HG03442 (cell line): ENCODE measurements around the gene COL1A1.

Source experiments
- ATAC-seq: cut with Tn5 transposase; IDR thresholded peaks from one replicate; pipeline ENCODE4 v1.9.1; 2021; ENCODE audit warnings: mild to moderate bottlenecking, moderate library complexity; ENCODE audit not compliant: unreplicated experiment

COL1A1 gene

DNA sequence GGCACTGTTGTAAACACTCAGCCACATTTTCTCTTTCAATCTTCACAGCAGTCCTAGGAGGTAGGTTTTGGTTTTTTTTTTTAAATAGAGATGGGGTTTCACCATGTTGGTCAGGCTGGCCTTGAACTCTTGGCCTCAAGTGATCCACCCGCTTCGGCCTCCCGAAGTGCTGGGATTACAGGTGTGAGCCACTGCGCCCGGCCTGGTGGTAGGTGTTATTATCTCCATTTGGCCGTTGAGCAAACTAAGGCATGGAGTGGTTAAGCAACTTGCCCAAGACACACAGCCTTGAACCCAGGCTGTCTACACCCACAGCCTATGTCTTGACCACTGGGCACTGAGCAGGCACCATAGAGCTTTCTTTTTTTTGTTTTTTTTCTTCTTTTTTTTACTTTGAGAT is 27.0 kb downstream of the COL1A1 start:
- ATAC-seq, result no peak

DNA sequence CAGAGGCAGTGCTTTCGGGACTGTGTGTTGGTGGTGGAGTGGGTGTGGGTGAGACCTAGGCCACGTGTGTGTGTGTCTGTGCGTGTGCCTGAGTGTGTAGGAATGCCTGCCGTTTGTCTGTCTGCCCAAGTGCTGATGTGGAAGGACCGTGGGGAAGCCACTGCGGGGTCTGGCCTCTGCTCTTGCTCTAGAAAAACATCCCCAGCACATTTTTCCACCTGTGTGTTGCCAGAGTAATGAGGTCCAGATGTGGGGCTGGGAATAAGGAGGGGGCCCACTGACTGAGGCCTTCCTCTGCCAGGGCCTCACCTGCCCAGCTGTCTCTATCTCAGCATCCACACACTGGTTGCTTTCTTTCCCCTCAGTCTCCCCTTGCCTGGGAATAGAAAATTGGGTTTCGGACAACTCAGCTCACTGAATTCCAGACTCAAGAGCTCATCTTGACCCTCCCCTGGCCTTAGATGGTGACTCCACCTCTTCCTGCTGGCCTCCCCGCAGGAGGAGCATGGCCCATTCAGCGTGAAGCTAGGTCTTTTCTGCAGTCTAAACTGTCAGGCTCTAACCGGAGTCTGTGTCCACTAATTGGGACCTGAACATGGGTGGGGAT is 28.0 kb downstream of the COL1A1 start:
- ATAC-seq, result no peak

DNA sequence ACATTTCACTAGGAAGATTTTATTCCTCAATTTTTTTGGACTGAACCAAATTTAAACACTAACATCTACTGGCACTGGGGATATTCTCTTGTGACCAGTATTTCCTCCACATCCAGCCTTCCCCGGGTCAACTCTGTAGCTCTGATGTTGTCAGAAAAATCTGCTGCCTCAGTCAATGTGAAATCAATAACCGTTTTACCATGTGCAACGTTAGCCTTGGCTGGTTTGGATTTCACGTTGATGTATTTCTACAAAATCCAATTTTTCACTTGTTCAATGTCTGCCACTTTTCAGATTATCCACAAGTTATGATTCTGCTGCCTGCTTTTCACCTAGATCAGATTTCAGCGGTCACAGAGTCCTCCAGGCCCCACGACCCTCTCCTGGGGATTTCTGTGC is 28.5 kb downstream of the COL1A1 start:
- ATAC-seq, result no peak

DNA sequence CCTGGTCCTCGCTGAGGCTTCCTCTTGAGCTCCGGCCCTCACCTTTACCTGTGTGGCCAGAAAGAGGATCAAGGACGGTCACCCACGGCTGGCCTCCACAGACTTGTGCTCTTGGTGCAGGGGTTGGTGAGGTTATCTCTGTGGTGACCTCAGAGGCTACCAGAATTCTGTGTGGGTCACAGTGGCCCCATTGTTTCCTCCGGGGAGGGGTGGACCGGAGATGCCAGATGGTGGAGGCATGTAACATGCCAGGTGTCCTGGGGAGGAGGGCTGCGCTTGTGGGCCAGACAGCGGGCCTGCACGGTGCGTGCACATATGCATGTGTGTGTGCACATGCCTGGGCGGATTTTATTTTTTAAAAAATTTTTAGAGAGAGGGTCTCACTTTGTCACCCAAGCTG is 29.3 kb downstream of the COL1A1 start:
- ATAC-seq, result no peak

DNA sequence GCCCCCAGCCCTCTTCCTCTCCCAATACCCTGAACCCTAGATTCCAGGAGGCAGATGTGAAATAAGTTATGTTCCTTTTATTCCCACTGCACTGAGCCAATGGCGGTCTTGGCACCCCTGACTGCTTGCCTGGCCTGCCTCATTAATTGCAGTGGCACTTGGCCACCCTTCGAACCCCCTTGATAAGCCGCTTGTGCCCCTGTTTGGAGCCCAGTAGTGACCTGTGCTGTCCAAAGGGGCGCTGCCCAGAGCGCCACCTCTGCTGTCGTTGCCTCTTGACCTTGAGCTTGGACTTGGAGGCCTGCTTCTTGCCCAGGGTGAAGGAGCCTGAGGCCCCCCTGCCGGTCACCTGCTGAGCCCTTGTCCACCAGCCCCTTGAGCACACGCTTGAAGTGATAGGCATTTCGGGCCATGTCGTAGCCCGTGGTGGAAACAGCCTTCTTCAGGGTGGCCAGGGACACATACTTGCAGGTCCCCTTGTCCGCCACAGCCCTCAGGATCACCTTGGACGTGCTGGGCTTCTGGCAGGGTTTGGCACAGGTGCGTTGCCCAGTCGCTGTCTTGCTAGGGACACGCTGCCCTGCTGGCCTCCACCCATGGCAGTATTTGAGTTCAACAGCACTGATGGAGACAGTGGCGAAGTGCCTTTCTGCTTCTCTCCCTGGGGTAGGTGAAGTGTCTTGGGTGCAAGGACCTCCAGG is 29.9 kb downstream of the COL1A1 start:
- no peak for ATAC-seq

DNA sequence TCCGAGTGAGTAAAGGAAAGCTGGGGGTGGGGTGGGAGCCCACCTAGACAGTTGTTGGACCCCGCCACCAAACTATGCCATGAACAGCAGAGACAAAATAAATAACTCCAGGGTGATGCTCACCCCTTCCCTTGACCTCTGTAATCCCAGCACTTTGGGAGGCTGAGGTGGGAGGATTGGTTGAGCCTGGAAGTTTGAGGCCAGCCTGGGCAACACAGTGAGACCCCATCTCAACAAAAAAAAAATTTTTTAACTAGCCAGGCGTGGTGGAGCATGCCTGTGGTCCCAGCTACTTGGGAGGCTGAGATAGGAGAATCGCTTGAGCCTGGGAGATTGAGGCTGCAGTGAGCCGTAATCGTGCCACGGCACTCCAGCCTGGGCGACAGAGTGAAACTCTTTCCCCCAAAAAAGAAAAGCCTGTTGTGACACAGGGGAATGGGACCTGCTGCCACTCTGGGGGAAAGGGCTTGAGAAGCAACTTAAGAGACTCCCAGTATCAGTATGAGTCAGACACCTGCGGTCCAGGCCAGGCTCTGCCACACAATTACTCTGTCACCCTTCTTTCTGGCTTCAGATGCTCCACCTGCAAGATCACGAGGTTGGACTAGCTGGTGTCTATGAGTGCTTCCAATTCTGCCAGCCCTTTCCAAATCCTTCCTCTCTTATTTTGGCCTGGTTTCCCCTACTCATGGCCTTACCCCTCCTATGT is 30.6 kb downstream of the COL1A1 start:
- no peak for ATAC-seq

DNA sequence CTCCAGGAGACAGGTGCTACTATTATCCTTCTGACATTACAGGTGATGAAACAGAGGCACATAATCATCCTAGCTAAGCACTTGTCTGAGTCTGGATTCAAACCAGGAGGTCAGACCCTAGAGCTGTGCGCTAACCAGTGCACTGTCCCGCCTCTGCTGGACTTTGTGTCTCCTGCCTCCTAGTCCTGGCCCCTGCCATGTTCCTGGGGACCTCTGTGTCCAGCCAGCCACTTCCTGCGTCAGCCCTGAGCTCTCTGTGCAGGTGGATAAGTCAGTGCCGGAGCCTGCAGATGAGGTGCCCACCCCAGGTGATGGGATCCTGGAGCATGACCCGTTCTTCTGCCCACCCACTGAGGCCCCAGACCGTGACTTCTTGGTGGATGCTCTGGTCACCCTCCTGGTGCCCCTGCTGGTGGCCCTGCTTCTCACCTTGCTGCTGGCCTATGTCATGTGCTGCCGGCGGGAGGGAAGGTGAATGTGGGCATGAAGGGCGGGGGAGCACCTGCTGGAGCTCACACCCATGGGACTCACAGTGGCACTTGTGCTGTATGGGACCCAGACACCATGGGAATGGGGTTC is 31.5 kb downstream of the COL1A1 start:
- no peak for ATAC-seq

DNA sequence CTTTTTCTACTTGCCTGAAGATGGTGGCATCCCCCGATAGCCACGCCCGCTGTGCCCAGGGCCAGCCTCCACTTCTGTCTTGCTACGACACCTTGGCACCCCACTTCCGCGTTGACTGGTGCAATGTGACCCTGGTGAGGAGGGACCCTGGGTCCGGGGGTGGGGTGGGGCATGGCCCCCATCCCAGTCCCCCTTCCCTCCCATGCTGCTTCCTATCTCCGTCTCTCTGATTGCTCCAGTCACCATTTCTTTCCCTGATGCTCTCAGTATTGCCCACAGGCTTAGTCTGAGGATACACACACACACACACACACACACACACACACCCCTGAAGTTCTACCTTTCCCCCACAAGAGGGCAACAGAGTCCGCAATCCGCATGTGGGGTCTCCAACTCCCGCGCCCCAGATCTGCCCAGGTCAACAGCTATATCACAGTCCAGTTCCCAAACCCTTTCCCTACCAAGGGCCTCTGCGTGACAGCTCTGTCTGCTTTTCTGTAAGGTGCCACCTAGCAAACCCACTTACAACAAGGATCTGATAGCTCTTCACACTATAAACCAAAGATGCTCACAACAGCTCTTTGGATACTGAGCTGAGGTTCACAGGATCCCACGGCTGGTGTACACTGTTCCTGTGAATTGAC is 32.2 kb downstream of the COL1A1 start:
- ATAC-seq, result no peak

DNA sequence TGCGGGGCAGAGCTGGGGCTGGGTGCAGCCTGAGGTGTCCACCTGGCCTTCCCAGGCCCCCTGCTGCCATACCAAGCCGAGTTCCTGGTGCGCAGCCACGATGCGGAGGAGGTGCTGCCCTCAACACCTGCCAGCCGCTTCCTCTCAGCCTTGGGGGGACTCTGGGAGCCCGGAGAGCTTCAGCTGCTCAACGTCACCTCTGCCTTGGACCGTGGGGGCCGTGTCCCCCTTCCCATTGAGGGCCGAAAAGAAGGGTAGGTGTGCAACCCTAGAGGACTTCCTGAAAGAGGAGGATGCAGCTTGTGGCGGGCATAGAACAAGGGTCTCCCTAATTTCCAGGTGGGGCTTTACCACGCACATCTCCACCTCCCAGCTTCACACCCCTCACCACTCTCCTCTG is 33.1 kb downstream of the COL1A1 start:
- ATAC-seq, result no peak

DNA sequence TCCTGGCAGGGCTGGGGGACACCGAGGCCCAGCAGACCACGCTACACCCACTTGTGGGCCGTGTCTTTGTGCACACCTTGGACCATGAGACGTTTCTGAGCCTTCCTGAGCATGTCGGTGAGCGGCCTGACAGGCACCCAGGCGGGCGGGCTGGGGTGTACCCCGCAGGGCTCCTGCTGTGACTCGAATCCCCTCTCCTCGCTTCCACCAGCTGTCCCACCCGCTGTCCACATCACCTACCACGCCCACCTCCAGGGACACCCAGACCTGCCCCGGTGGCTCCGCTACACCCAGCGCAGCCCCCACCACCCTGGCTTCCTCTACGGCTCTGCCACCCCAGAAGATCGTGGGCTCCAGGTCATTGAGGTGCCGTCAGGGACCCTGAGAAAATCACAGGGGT is 34.1 kb downstream of the COL1A1 start:
- ATAC-seq, result no peak

DNA sequence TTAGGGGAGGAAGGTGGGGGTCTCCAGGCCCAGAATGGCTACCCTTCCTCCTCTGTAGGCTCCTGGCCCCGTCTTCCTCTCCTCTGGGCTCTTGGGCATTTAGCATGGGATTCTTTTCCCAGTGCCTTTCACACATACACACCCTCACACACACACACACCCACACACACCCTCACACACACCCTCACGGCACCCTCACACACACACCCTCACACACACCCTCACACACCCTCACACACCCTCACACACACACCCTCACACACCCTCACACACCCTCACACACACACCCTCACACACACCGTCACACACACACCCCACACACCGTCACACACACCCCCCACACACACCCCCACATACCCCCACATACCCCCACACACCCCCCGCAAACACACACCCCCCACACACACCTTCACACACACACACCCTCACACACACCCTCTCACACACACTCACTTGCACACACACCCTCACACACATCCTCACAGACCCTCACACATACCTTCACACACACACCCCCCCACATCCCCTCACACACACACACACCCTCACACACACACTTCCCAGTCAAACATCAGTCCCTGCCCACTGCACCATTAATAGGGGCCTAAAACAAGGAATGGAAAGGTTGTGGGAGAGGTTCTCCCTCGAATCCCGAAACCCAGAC is 34.8 kb downstream of the COL1A1 start:
- no peak for ATAC-seq

DNA sequence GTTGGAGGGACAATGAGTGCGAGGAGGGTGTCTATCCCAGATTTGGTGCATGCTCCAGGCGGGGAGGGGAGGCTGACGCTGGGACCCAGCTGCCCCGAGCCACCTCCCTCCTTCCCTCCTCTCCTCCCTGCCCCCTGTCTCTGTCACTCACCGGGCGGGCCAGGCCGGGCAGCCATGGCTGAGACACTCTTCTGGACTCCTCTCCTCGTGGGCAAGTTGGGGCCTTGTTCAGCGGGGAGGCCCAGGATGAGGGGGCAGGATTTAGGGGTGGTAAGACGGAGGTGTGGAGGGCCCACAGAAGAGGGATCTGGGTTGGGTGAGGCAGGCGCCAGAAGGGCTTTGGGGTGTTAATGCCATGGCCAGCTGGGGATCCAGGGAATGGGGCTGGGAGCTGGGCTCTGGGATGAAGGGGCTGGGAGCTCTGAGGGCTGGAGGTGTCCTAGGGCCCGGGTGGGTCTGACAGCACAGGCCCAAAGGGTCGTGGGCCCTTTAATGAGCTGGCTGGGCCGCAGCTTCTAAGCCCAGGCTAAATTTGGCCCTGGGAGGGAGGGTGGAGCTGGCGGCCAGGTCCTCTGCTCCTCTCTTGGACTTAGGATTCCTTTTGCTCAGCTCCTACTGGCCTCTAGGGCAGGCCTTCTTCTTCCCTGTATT is 35.4 kb downstream of the COL1A1 start, which contains the start of gene SGCA:
Gene SGCA (plus strand): TSS at position 139 of the 651 bp plus-strand sequence. CDS start 36 bp downstream, at position 175.
- ATAC-seq, result no peak

DNA sequence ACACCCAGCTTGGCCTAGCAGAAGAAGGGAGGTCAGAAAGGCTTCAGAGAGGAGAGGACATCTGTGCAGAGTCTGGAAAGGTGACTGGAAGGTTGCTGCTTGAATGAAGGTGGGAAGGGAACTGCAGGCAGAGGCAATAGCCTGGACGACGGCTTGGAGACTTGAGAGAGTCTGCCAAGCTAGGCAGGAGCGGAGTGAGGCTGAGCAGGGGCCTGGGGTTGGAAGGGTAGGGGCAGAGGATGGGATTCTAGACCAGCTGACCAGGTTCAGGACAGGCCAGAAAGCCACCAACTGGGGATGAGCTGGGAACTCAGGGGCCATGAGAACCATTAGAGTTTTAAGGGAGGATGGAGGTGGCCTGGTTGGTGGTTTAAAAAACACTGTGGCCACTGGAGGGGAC is 36.0 kb downstream of the COL1A1 start:
- no peak for ATAC-seq

DNA sequence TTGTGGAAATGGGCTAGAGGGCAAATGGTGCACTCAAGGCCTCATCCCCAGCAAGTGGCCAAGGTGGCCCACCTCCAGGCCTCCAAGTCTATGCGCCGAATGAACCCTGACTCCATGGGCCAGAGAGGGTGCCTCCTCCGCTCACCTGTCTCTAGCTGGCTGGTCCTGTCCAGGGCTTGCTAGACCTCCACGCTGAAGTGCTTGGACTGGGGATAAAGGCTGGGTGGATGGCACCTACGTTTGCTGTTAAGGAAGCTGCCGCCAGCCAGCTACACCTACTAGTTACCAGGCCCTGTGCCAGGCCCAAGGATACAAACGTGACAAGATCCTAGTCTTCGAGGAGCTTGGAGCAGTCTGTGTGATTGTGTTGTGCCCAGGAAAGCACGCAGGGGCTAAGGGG is 36.4 kb downstream of the COL1A1 start:
- no peak for ATAC-seq

DNA sequence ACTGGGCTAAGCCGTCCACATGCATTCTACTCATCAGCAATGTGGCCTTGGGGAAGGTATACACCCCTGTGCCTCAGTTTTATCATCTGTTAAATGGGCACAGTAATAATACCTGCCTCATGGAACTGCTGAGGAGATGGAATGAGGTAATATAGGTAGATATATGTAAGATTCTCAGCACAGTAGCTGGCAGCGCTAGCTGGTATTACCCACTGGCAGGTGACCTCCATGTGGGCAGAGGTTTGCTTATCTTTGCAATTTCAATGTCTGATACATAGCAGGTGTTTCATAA is 36.8 kb downstream of the COL1A1 start:
- no peak for ATAC-seq

DNA sequence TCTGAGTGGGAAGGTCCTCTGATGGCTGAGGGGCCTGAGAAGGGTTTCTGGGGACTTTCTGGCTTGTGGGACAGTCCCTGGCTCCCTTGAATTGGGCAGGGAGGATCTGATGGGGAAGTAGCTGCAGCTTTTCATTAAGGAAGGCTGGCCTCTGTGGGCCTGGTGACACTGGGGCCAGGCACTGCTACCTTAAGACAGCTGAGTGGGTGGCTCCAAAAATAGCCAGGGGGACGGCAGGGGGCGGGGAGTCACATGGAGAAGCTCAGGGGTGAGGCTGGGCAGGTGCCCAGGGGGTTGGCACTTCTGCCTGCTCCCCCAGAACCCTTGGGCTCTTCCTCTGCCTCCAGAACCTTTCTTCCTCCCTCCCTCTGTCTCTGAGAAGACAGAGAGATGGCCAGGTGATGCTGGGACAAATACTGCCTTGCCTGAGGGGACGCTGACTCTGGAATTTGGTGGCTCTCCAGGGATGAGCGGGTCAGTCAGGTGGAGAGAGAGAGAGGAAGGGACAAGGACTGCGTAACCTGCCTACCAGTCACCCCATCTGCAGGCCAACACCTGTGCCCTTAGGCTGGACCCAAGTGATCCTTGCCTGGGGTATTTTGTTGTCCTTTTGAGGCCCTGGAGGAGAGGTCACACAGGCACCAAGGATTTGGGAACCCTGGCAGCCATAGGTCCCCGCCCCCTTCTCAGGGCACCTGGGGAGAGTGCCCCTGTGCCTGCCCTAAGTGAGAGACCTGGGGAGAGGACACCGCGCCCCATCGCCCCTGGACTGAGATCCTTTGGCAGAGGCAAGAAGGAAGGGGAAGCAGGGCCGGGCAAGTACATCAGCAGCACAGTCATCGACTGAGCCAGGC is 37.4 kb downstream of the COL1A1 start:
- ATAC-seq, result no peak

DNA sequence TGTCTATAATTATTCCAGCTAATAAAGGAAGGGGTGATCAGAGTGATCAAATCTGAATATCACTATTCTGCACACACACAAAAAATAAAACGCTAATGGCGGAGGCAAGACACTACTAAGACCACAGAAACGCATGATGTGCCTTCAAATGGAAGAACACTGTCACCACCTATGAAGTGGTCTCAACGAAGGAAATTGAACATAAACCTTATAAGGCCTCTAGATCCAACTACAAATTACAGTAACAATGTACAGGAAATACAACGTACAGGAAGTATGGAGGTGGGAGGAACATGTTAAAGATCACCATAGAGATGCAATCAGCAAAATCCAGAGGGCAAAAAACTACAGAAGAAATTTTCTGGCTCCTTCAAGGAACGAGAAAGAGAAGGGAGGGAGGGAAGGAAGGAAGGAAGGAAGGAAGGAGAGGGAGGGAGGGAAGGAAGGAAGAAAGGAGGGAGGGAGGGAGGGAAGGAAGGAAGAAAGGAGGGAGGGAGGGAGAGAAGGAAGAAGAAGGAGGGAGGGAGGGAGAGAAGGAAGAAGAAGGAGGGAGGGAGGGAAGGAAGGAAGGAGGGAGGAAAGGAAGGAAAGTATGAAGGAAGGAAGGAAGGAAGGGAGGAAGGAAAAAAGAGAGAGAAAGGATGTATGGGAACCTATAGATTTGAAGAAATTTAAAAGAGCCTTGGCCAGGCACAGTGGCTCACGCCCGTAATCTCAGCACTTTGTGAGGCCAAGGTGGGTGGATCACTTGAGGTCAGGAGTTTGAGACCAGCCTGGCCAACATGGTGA is 38.8 kb downstream of the COL1A1 start:
- no peak for ATAC-seq

DNA sequence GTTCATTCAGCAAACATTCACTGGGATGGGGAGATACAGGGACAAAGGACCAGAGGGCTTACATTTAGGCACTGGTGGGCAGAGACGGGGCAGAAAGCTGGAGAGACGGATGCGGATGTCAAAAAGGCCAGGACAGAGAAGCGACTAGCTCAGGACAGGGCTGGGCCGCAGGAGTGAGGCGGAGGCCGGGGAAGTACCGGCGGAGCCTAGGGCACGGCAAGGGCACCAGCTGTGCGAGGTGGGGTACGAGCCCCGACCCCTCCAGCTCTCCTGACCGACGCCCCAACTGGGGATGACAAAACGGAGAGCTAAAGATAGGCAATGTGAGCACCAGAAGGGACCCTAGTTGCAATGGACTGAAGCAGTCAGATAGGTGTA is 39.5 kb downstream of the COL1A1 start:
- no peak for ATAC-seq
